GM18951 (cell line): ENCODE measurements around the gene NPLOC4.

Experiments
- POLR2A ChIP-seq: IDR thresholded peaks from 4 replicates; pipeline ENCODE4 v1.6.1; 2011; ENCODE audit warnings: mild to moderate bottlenecking; ENCODE audit not compliant: insufficient read length, insufficient read depth; ENCODE audit errors: extremely low read depth
- in situ Hi-C: fragments of 300-500 bp; cut with MboI; formaldehyde crosslinking; loops from one replicate; pipeline ENCODE4 v1.12.0; 2022; ENCODE audit warnings: low sequenced_read_pairs, mixed read lengths, inconsistent platforms; ENCODE audit not compliant: unreplicated experiment

NPLOC4 gene

DNA sequence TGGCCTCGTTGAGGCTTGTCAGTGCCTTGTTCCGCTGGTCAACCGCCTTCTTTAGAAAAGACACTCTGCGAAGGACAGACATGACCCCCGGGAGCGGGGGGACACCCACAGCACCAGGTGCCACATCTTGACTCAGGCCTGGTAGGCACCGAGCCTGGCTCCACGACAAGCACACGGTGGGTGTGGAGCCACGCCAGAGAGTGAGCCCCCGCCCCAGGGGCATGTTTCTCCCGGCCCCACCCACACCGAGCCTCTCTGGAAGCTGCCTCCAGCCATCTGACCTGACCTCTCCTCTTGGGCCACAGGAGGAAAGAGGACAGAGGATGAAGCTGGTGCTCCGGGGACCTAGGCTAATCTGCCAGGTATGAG is 89.3 kb downstream of the NPLOC4 start:
- in situ Hi-C loops: no loop called here
- no peak for TF ChIP-seq POLR2A

DNA sequence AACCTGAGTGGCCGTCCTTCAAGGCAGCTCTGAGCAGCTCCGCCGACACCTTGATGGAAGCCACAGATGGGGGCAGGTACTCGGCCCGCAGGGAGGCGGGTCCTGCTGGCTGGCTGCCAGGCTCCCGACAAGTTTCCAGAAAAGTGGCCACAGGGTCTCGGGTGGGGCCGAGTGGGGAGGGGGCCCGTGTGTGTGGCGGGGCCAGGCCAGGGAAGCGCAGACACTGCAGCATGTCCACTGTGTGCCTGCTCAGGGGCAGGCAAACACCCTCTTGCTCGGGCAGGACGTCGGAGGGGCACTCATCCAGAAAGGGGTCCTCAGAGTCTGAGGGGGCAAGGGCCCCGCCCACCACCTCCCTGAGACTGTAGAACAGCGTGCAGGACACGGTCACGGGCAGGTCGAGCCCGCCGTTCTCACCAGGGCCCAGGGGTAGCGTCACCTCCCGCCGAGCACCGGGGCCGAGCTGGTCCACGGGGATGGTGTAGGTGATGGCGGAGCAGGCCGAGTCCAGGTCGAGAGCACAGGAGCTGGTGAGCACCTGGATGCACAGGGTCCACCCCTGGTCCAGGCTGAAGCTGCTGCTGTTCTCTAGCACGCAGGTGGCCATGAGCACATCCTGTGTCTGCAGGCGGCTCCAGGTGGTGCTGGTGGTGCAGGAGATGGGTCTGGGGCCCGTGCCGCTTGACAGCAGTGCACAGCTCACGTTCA is 89.9 kb downstream of the NPLOC4 start:
- TF ChIP-seq POLR2A: no peak
- in situ Hi-C loops: no loop called here

- TF ChIP-seq POLR2A: no peak
- in situ Hi-C loops: no loop called here
Observed at GRCh38 chr17:81545160-81545949, 91.6 kb downstream of the NPLOC4 start.

DNA sequence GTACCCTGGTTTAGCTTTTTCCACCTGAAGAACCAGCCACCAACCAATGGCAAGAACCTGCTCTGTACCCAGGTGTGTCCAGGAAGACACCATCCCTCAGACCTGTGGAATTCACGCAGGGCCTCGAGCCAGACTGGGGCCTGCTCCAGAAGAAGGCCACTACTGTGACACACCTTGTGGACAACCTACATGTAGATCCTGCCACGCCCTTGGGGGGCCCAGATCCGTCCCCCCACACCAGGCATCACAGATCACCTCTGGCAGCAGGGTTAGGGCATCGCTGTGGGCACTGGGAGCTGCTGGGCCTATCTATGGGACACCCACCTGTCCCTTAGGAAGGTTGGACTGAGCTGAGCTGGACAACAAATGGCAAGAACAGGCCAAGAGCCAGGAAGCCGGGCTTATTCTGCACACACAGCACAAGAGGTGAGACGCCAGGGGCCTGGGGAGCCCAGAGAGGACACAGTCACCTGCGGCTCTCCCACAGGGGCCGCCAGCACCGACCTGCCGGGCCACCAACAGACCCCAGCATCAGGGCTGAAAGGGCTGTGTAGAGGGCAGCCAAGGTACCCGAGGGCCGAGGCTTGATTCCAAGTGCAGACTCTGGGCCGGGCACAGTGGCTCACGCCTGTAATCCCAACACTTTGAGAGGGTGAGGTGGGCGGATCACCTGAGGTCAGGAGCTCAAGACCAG is 92.5 kb downstream of the NPLOC4 start:
- in situ Hi-C loops: no loop called here
- no peak for TF ChIP-seq POLR2A

DNA sequence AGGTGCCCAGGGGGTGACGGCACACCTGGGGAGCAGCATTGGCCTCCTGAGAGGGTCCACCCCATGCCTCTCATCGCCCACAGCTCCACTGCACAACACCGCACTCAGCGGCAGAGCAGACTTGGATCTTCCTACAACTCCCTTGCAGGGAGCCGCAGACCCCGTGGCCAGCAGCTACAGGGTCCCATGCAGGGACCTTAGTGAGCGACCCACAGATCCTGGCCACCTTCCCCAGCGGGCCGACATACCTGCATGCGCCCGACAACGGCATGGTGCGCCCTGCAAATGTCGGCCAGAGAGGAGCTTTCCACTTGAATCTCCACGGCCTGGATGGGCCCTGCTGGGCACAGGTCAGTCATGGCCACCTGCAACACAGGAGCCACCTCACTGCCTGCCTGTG is 93.2 kb downstream of the NPLOC4 start:
- in situ Hi-C loops: no loop called here
- no peak for TF ChIP-seq POLR2A

- in situ Hi-C loops: no loop called here
- no peak for TF ChIP-seq POLR2A
Observed at GRCh38 chr17:81543339-81543675, 93.6 kb downstream of the NPLOC4 start.

GRCh38 chr17:81542431-81543338 is 94.2 kb downstream of the NPLOC4 start:
- in situ Hi-C loops: no loop called here

GRCh38 chr17:81541123-81541522 is 95.8 kb downstream of the NPLOC4 start:
- in situ Hi-C loops: no loop called here
- TF ChIP-seq POLR2A: no peak

More at GRCh38 chr17:81542431-81543338, 94.2 kb downstream of the NPLOC4 start:
- TF ChIP-seq POLR2A: no peak

- in situ Hi-C loops: no loop called here
- TF ChIP-seq POLR2A: no peak
Observed at GRCh38 chr17:81540676-81541027, 96.3 kb downstream of the NPLOC4 start.

GRCh38 chr17:81539961-81540675 is 96.8 kb downstream of the NPLOC4 start:
- TF ChIP-seq POLR2A: no peak
- in situ Hi-C loops: no loop called here

- in situ Hi-C loops: no loop called here
- no peak for TF ChIP-seq POLR2A
Observed at GRCh38 chr17:81539571-81539900, 97.4 kb downstream of the NPLOC4 start.
